Measurements from ENCODE around the gene APEX2.

APEX2 gene

GRCh38 chrX:55011294-55011693 is 11.1 kb downstream of the APEX2 start:
- DNase-seq (ENCODE audit: low read depth) = no peak
- peak; percentile 46 for TF ChIP-seq CTCF (conservative IDR thresholded peaks at IDR 0.05; ENCODE audit: low read depth, low read length)
- no peak overlapping the region for H3K4me3 ChIP-seq (ENCODE audit: low read length)

DNA sequence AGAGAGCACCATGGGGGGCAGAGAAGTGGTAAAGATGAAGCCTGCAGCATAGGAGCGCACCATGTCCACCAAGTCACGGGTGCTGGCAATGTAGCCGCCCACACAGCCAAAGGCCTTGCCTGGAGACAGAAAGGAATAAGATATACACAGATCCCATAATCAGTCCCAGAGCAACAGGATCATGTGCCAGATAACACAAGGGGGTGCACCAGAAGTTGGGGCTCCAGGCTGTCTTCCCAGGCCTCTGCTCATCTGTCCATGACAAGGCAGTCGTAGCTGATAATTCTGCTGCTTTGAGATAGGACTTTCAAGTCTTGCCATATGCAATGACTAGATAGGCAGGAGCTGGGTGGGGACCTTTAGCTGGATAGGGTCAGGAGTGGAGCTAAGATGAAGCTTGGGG is 14.7 kb downstream of the APEX2 start:
- H3K4me3 ChIP-seq (ENCODE audit: low read length) = no peak overlapping the region
- no peak for TF ChIP-seq CTCF (conservative IDR thresholded peaks at IDR 0.05; ENCODE audit: low read depth, low read length)
- no peak for DNase-seq (ENCODE audit: low read depth)

DNA sequence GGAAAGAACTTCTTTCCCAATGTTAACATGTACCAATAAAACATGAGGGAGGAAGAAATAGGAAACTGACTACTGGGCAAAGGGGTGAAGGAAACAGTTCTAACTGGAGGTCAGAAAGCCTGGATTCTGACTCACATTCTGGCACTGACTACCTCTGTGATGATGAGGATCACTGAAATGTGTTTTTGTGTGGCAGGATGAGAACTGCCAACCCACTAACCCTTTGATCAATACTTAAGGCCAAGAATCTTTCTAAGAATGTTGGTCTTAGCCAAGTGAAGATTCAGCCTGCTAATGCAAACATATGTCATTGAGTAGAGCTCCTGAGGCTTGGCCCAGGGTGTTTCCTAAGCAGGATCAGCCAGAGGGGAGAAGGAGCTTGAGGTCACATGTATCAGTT is 26.0 kb downstream of the APEX2 start:
- TF ChIP-seq CTCF (conservative IDR thresholded peaks at IDR 0.05; ENCODE audit: low read depth, low read length) = no peak
- DNase-seq (ENCODE audit: low read depth) = no peak
- H3K4me3 ChIP-seq (ENCODE audit: low read length) = no peak overlapping the region

GRCh38 chrX:55026840-55027239 is 26.7 kb downstream of the APEX2 start:
- TF ChIP-seq CTCF (conservative IDR thresholded peaks at IDR 0.05; ENCODE audit: low read depth, low read length) = no peak

DNA sequence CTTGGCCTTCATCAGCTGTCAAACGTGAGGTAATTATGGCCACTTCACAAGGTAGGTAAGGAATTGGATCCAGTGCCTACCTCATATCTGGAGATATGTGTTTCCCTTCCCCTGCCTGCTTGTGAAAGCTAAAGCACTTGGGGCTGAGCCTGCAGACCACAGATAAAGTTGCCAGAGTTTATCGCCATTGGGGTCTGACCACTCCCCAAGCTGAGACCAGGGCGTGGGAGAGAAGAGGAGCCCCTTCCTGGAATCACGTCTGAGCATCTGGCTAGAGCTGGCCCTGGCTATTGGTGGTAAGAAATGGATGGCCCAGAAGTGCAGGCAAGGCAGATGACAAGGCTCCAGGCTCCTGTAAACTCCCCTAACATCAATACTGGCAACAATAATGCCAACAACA is 27.9 kb downstream of the APEX2 start:
- H3K4me3 ChIP-seq (ENCODE audit: low read length) = no peak overlapping the region
- no peak for DNase-seq (ENCODE audit: low read depth)
- TF ChIP-seq CTCF (conservative IDR thresholded peaks at IDR 0.05; ENCODE audit: low read depth, low read length) = no peak

More at GRCh38 chrX:55026840-55027239, 26.7 kb downstream of the APEX2 start:
- DNase-seq (ENCODE audit: low read depth) = no peak
- no peak overlapping the region for H3K4me3 ChIP-seq (ENCODE audit: low read length)

- no peak for TF ChIP-seq CTCF (conservative IDR thresholded peaks at IDR 0.05; ENCODE audit: low read depth, low read length)
- no peak overlapping the region for H3K4me3 ChIP-seq (ENCODE audit: low read length)
- no peak for DNase-seq (ENCODE audit: low read depth)
These were observed 28.4 kb downstream of the APEX2 start for GRCh38 chrX:55028611-55029010.

DNA sequence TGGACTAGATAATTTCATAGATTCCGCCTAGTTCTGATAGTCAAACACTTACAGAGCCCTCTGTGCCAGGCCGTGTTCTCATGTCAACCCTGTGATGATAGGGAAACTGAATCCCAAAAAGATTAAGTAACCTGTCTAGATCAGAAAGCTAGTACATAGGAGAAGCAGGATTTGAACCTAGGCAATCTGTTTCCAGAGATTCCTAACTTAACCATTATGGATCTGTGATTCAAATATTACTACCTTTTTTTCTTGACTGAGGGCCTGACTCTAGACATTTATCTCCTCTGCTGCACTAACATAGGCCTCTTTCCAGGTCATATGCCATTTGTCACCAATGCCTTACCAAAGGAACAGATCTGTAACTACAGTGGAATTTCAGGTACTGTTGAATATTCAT is 29.1 kb downstream of the APEX2 start:
- no peak for TF ChIP-seq CTCF (conservative IDR thresholded peaks at IDR 0.05; ENCODE audit: low read depth, low read length)
- no peak for DNase-seq (ENCODE audit: low read depth)
- H3K4me3 ChIP-seq (ENCODE audit: low read length) = no peak overlapping the region

Data from retinal pigment epithelial cell (primary cell).